ENCODE results near the gene C17orf107. TPM values are rescaled to one million over a fixed set of nuclear protein-coding genes. Genes with fewer than 3 reads are reported as not detected.

The C17orf107 gene
- total RNA-seq (2022; extraction: Qiagen RNA extraction; ENCODE audit: low read depth): 0.15 to 0.35 TPM (median 0.30 TPM) in 5 replicates

DNA sequence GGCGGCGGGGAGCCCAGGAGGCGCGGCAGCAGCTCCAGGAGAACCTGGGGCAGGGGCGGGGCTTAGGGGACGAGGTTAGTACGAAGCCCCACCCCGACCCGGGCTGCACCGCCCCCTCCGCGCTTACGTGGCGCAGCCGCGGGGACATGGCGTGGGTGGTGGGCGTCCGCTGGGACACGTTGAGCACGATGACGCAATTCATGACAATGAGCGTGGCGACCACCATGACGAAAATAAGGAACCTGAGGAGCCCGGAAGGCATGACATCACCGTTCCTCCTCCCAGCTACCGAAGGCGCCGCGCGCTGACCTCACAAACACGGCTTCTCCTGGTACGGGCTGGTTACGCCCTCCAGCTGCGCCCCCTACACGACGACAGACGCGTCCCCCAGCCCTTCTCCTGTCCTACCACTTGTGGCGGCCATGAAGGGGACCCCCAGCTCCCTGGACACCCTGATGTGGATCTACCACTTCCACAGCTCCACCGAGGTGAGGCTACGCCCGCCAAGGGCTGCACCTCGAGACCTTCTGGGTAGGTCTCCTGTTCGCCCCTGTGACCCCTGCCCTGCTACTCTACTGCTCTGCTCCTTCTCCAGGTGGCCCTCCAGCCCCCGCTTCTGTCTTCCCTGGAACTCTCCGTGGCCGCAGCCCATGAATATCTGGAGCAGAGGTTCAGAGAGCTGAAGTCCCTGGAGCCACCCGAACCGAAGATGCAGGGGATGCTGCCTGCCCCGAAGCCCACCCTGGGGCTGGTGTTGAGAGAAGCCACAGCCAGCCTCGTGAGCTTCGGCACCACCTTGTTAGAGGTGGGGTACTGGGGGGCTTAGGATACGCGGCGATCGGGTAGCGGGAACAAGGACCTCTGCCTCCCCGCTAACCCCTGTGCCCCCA is at the start of gene C17orf107:
Gene C17orf107 (plus strand): TSS at position 196 of the 890 bp plus-strand sequence. CDS start 227 bp downstream, at position 423.

DNA sequence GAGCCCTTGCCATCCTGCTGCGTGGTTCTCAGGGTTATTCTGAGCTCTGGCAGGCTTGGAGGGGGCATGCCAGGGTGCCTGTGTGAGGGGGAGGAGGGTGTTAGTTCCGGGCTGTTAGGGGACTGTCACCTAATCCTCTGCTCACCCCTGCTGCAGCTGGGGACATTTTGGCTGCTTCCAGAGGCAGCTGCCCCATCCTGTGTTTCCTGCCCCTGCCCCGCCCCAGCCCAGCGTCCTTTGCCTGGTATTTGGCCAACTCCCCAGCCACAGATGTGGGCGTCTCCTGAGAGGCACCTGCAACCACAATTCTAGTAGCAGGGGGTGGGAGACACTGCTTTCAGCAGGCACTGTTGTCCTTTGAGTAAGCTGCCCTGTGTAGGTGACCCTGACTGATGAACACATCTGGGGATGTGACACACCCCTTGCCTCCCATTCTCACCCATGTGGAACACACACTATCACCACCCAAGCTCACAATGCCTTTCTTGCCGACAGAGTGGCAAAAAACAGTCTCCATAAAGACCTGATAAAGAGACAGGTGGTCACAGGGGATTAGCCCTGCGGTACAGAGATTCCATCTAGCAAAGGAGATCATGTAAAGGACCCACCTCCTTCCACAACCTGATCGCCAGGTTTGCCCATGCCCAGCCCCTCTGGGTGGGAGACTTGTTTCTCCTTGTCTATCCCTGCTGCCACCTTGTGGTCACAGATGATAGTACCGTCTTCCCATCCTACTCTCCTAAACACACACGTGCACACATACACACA is 3.9 kb downstream of the C17orf107 start, which contains the start of gene CHRNE:
Gene CHRNE (minus strand): TSS at position 48 of the 768 bp plus-strand sequence. CDS start 35 bp downstream, at position 13.

DNA sequence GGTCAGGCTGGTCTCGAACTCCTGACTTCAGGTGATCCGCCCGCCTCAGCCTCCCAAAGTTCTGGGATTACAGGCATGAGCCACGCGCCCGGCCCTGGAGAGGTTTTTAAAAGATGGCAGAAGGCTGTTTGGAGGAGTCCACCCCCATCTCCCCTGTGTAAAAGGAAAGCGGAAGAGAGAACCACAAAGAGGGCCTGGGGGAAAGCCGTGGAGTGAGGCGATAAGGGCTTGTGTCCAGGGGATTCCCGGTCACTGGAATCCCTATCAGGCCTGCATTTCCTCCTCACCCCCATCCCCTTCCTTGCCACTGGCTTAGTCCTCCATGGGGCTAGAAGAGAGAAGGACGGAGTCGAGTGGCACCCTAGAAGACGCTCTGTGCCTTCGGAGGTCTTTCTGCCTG is 32.6 kb downstream of the C17orf107 start, which contains the start of gene GP1BA:
Gene GP1BA (plus strand): TSS at position 315 of the 400 bp plus-strand sequence. CDS start 328 bp downstream, outside the sequence.

DNA sequence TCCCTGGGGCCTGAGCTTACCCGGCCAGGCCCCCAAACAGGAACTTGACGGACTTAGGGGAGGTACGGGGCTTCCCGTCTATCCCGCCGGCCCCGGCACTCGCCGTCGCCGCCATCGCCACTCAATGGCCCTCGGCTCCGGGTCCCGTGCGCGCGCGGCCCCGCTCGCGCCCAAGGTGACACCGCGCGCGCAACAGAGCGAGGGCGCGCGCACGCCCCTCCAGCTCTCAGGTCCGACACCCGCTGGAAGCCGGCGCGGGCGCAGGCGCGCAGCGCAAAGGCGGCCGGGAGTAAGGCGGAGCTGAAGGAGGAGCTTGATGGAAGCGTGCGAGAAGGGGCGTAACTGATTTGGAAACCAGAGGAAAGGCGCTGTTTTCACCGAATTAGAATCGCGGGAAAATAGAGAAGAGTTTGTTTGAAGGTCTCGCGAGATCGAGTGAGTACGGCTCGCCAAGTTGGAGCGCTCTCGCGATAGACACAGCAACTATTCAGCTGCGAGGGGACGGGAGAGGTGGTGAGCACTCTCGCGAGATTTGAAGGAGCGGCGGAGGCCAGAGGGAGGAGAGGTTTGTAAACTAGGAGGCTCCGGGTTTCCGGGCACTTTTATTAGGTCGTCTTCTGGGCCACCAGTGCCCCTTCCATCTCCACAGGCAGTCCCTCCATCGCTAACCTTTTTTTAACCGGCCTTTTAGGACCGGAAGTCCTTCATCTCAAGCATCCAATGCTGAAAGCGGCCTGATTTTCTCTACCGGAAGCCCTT is 40.6 kb downstream of the C17orf107 start, which contains the start of the genes RNF167 and SLC25A11:
Gene RNF167 (plus strand): TSS at position 473 of the 759 bp plus-strand sequence. CDS start 642 bp downstream, outside the sequence.
Gene SLC25A11 (minus strand): TSS at position 251 of the 759 bp plus-strand sequence. CDS start 136 bp downstream, at position 115.

DNA sequence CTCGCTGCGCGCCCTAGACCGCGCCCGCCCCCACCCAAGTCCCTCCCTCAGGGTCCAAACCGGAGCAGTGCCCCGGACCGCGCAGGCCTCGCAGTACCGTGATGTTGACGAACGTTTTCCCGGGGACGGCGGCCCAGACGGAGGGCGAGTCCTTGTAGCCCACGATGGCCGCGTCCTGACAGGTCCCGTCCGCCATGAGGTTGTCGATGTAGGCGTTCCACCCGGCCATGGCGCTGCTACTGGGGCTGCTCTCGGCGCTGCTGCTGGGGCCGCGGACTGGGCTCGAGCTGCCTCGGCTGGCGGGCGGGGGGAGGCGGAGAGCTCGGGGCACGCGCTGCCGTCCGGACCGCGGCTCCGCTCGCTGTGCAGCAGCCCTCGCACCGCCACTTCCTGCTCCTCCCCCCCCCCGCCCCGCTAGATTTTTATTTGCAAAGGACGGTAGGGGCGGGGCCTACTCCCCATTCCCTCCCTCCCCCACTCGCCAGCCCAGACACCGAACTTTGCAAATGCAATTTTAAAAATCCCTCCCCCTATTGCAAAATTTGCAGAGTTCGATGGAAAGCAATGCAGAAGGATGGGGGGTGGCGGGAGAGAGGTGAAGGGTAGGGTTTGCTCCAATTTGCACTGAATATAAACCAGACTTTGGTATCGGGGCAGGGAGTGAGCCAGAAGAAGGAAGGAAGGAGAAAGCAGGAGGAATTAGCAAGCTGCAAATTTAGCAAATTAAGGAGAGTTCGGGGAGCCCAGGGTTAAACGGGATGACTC is 49.0 kb downstream of the C17orf107 start, which contains the start of gene PFN1:
Gene PFN1 (minus strand): TSS at position 365 of the 765 bp plus-strand sequence. CDS start 136 bp downstream, at position 229.

DNA sequence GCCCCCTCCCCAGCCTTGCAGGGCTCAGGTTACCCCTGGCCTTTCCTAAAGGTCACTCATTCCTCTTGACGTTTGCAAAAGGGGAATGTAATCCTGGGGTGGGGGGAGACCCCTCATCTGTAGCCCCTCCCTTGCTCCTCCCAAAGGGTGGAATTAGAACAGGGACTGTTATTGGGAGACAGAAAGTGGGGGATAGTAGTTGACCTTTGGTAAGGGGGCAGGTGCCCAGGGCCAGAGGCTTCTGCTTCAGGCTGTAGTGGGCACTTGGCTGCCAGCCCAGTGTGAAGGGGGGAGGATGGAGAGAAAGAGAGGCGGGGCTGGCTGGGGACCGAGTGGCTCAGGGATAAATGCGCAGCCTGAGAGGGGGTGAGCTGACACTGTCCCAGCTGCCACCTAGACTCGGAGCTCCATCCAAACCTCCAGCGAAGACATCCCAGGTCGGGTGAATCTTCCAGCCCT is 51.4 kb downstream of the C17orf107 start, which contains the start of gene ENO3:
Gene ENO3 (plus strand): TSS at position 374 of the 459 bp plus-strand sequence. CDS start 711 bp downstream, outside the sequence.

Other genes with a start within 250 kb of the C17orf107 start
- 62.8 to 81.0 TPM (median 77.6 TPM) in 5 replicates for gene PELP1, start 195.4 kb upstream of the C17orf107 start, total RNA-seq (2022; extraction: Qiagen RNA extraction; ENCODE audit: low read depth)
- gene ARRB2, start 188.9 kb upstream of the C17orf107 start, total RNA-seq (2022; extraction: Qiagen RNA extraction; ENCODE audit: low read depth): 48.9 to 75.6 TPM (median 63.8 TPM) in 5 replicates
- gene MED11, start 168.1 kb upstream of the C17orf107 start, total RNA-seq (2022; extraction: Qiagen RNA extraction; ENCODE audit: low read depth): 39.1 to 46.0 TPM (median 44.8 TPM) in 5 replicates
- gene ZMYND15, start 159.7 kb upstream of the C17orf107 start, total RNA-seq (2022; extraction: Qiagen RNA extraction; ENCODE audit: low read depth): 0.47 to 0.89 TPM (median 0.56 TPM) in 5 replicates
- 13.8 to 20.0 TPM (median 17.9 TPM) in 5 replicates for gene CXCL16, start 159.6 kb upstream of the C17orf107 start, total RNA-seq (2022; extraction: Qiagen RNA extraction; ENCODE audit: low read depth)
- 0.41 to 1.1 TPM (median 0.82 TPM) in 5 replicates for gene TM4SF5, start 127.7 kb upstream of the C17orf107 start, total RNA-seq (2022; extraction: Qiagen RNA extraction; ENCODE audit: low read depth)
- 0.35 to 1.5 TPM (median 1.1 TPM) in 5 replicates for gene VMO1, start 113.2 kb upstream of the C17orf107 start, total RNA-seq (2022; extraction: Qiagen RNA extraction; ENCODE audit: low read depth)
- gene GLTPD2, start 110.6 kb upstream of the C17orf107 start, total RNA-seq (2022; extraction: Qiagen RNA extraction; ENCODE audit: low read depth): 0.14 to 0.15 TPM in 2 of 5 replicates, not detected in the others
- gene PSMB6, start 103.4 kb upstream of the C17orf107 start, total RNA-seq (2022; extraction: Qiagen RNA extraction; ENCODE audit: low read depth): 461 to 534 TPM (median 480 TPM) in 5 replicates
- gene PLD2, start 92.4 kb upstream of the C17orf107 start, total RNA-seq (2022; extraction: Qiagen RNA extraction; ENCODE audit: low read depth): 18.4 to 25.8 TPM (median 22.8 TPM) in 5 replicates
- 42.8 to 59.3 TPM (median 56.3 TPM) in 5 replicates for gene MINK1, start 66.2 kb upstream of the C17orf107 start, total RNA-seq (2022; extraction: Qiagen RNA extraction; ENCODE audit: low read depth)
- 0.05 to 0.15 TPM (median 0.08 TPM) in 3 of 5 replicates, not detected in the others for gene CHRNE, start 3.6 kb downstream of the C17orf107 start, total RNA-seq (2022; extraction: Qiagen RNA extraction; ENCODE audit: low read depth)
- not detected in 5 replicates for gene GP1BA, start 32.7 kb downstream of the C17orf107 start, total RNA-seq (2022; extraction: Qiagen RNA extraction; ENCODE audit: low read depth)
- gene SLC25A11, start 40.5 kb downstream of the C17orf107 start, total RNA-seq (2022; extraction: Qiagen RNA extraction; ENCODE audit: low read depth): 51.1 to 79.7 TPM (median 75.4 TPM) in 5 replicates
- gene RNF167, start 40.7 kb downstream of the C17orf107 start, total RNA-seq (2022; extraction: Qiagen RNA extraction; ENCODE audit: low read depth): 88.1 to 164 TPM (median 124 TPM) in 5 replicates
- 2,878 to 3,154 TPM (median 3,052 TPM) in 5 replicates for gene PFN1, start 49.0 kb downstream of the C17orf107 start, total RNA-seq (2022; extraction: Qiagen RNA extraction; ENCODE audit: low read depth)
- gene ENO3, start 51.6 kb downstream of the C17orf107 start, total RNA-seq (2022; extraction: Qiagen RNA extraction; ENCODE audit: low read depth): 50.7 to 68.1 TPM (median 55.2 TPM) in 5 replicates
- 72.8 to 95.3 TPM (median 75.3 TPM) in 5 replicates for gene SPAG7, start 68.3 kb downstream of the C17orf107 start, total RNA-seq (2022; extraction: Qiagen RNA extraction; ENCODE audit: low read depth)
- 20.9 to 36.6 TPM (median 32.9 TPM) in 5 replicates for gene CAMTA2, start 88.1 kb downstream of the C17orf107 start, total RNA-seq (2022; extraction: Qiagen RNA extraction; ENCODE audit: low read depth)
- gene INCA1, start 98.0 kb downstream of the C17orf107 start, total RNA-seq (2022; extraction: Qiagen RNA extraction; ENCODE audit: low read depth): 1.4 to 3.1 TPM (median 1.6 TPM) in 5 replicates
- gene KIF1C, start 98.4 kb downstream of the C17orf107 start, total RNA-seq (2022; extraction: Qiagen RNA extraction; ENCODE audit: low read depth): 100 to 115 TPM (median 110 TPM) in 5 replicates
- 0.41 to 1.00 TPM (median 0.51 TPM) in 5 replicates for gene SLC52A1, start 135.9 kb downstream of the C17orf107 start, total RNA-seq (2022; extraction: Qiagen RNA extraction; ENCODE audit: low read depth)
- 0.71 to 0.99 TPM (median 0.95 TPM) in 5 replicates for gene ZFP3, start 178.9 kb downstream of the C17orf107 start, total RNA-seq (2022; extraction: Qiagen RNA extraction; ENCODE audit: low read depth)
- gene ZNF232, start 212.3 kb downstream of the C17orf107 start, total RNA-seq (2022; extraction: Qiagen RNA extraction; ENCODE audit: low read depth): 4.5 to 5.0 TPM (median 4.6 TPM) in 5 replicates
- gene USP6, start 216.5 kb downstream of the C17orf107 start, total RNA-seq (2022; extraction: Qiagen RNA extraction; ENCODE audit: low read depth): 0.02 to 0.05 TPM (median 0.03 TPM) in 3 of 5 replicates, not detected in the others

All from A549 treated with RU486 at 1 μM for 4 hours (cell line).